Measurements from ENCODE around the gene ABI2. TPM values are rescaled to one million over a fixed set of nuclear protein-coding genes. Genes with fewer than 3 reads are reported as not detected.
"Not testable (repeated sequence)": the region's sequence is repeated elsewhere in the genome, so short reads cannot be mapped to it uniquely, and the experiment has no call there.

ABI2 gene
- total RNA-seq, 3 donors from 2014 or later = 10.5 to 64.5 (median 17.1) TPM

- intact Hi-C loops (cut with DNase I, micrococcal nuclease) = no loop called here
- H3K9me3 ChIP-seq = peaks cover 8% of the 10 kb centered on the region
- TF ChIP-seq, protein P1, sequence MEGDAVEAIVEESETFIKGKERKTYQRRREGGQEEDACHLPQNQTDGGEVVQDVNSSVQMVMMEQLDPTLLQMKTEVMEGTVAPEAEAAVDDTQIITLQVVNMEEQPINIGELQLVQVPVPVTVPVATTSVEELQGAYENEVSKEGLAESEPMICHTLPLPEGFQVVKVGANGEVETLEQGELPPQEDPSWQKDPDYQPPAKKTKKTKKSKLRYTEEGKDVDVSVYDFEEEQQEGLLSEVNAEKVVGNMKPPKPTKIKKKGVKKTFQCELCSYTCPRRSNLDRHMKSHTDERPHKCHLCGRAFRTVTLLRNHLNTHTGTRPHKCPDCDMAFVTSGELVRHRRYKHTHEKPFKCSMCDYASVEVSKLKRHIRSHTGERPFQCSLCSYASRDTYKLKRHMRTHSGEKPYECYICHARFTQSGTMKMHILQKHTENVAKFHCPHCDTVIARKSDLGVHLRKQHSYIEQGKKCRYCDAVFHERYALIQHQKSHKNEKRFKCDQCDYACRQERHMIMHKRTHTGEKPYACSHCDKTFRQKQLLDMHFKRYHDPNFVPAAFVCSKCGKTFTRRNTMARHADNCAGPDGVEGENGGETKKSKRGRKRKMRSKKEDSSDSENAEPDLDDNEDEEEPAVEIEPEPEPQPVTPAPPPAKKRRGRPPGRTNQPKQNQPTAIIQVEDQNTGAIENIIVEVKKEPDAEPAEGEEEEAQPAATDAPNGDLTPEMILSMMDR (IDR thresholded peaks at IDR 0.05) = no peak
- no peaks in the 10 kb centered on the region for H3K4me1 ChIP-seq (ENCODE audit: low read depth)
- no peak for ATAC-seq
- H3K36me3 ChIP-seq (ENCODE audit: low read depth) = no peaks in the 10 kb centered on the region
- no peak for DNase-seq
- no peak overlapping the region for H3K4me3 ChIP-seq
Measured at GRCh38 chr2:203413796-203414195, 85.6 kb downstream of the ABI2 start.

- DNase-seq (no peak), ATAC-seq (no peak)
- Histone ChIP-seq H3K9me3 (peaks cover 10% of the 10 kb centered on the region), H3K4me1 (ENCODE audit: low read depth) (no peaks in the 10 kb centered on the region), H3K36me3 (ENCODE audit: low read depth) (no peaks in the 10 kb centered on the region), H3K4me3 (no peak overlapping the region)
- TF ChIP-seq, protein P1 (IDR thresholded peaks at IDR 0.05) = no peak
- intact Hi-C loops (cut with DNase I, micrococcal nuclease) = no loop called here
Measured at GRCh38 chr2:203418271-203418670, 90.1 kb downstream of the ABI2 start.

GRCh38 chr2:203427061-203427460, 98.9 kb downstream of the ABI2 start:
- Histone ChIP-seq H3K9me3 (no peaks in the 10 kb centered on the region), H3K36me3 (ENCODE audit: low read depth) (no peaks in the 10 kb centered on the region), H3K4me3 (no peak overlapping the region), H3K4me1 (ENCODE audit: low read depth) (no peaks in the 10 kb centered on the region)
- intact Hi-C loops (cut with DNase I, micrococcal nuclease) = no loop called here
- DNase-seq (no peak), ATAC-seq (no peak)
- TF ChIP-seq, protein P1 (IDR thresholded peaks at IDR 0.05) = no peak

GRCh38 chr2:203429643-203430042, 101.4 kb downstream of the ABI2 start:
- H3K4me3 ChIP-seq; H3K36me3 ChIP-seq (ENCODE audit: low read depth); H3K9me3 ChIP-seq; ATAC-seq; DNase-seq; H3K4me1 ChIP-seq (ENCODE audit: low read depth); intact Hi-C loops (cut with DNase I, micrococcal nuclease): not testable (repeated sequence)

- ATAC-seq = peak; percentile 81
- H3K4me1 ChIP-seq (ENCODE audit: low read depth) = no peaks in the 10 kb centered on the region
Measured at GRCh38 chr2:203431391-203432185, 103.4 kb downstream of the ABI2 start.

DNA sequence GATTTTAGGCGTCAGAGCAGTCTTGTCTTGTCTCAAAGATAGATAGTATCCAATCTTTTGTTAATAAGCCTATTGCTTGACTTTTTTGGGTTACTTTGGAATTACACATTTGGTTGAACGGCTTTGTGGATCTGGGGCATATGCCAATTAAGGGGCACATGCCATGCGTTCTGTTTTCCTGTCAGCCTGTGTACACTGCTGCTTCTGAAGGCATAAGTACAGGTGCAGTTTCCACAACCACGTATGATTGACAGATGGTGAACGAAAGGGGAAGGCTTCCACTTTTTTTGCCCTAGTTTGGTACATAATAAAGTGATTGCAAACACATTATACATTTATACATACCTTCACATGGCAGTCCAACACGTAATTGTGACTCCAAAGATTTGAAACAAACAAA, 104.6 kb downstream of the ABI2 start:
- ATAC-seq (no peak), DNase-seq (no peak)
- intact Hi-C loops (cut with DNase I, micrococcal nuclease) = no loop called here
- Histone ChIP-seq H3K36me3 (ENCODE audit: low read depth) (no peaks in the 10 kb centered on the region), H3K9me3 (no peaks in the 10 kb centered on the region), H3K4me3 (no peak overlapping the region), H3K4me1 (ENCODE audit: low read depth) (no peaks in the 10 kb centered on the region)
- TF ChIP-seq, protein P1 (IDR thresholded peaks at IDR 0.05) = no peak

More at GRCh38 chr2:203431391-203432185, 103.4 kb downstream of the ABI2 start:
- no peak overlapping the region for H3K4me3 ChIP-seq
- no peak for DNase-seq
- H3K36me3 ChIP-seq (ENCODE audit: low read depth) = no peaks in the 10 kb centered on the region
- no peaks in the 10 kb centered on the region for H3K9me3 ChIP-seq
- TF ChIP-seq, protein P1 (IDR thresholded peaks at IDR 0.05) = no peak
- intact Hi-C loops (cut with DNase I, micrococcal nuclease) = no loop called here
